ENCODE measurements around the gene ZP3. TPM values are rescaled to one million over a fixed set of nuclear protein-coding genes. Genes with fewer than 3 reads are reported as not detected.

The ZP3 gene
- total and polyA plus RNA-seq, 2 of the 8 experiments (the other 6 are each of a cell fraction or from before 2014, with no cell fraction given), result 1.5 to 2.4 TPM

GRCh38 chr7:76377186-76377918 is 47.4 kb upstream of the ZP3 start:
- no peak overlapping the region for H3K27ac ChIP-seq (ENCODE audit: low read depth, low read length)
- no peak for TF ChIP-seq GTF2F1 (IDR thresholded peaks at IDR 0.05; ENCODE audit: borderline replicate concordance, low read depth, low read length)

More at GRCh38 chr7:76377186-76377918, 47.4 kb upstream of the ZP3 start:
- Histone ChIP-seq H3K14ac (ENCODE audit: insufficient read length) (no peak overlapping the region), H2BK5ac (ENCODE audit: low read depth, low read length) (no peak overlapping the region), H3K4ac (replicated peaks; ENCODE audit: insufficient read length, low read depth, low read length) (no peak overlapping the region), H4K5ac (ENCODE audit: insufficient read length, low read depth, low read length) (no peak overlapping the region), H4K91ac (replicated peaks; ENCODE audit: insufficient read length, low read length) (no peak overlapping the region), H3K4me3 (ENCODE audit: extremely low read depth in 1 of 4, insufficient read depth in 2 of 4, low read depth in 3 of 4, low read length in 4 of 4) (no peak overlapping the region), H3K56ac (replicated peaks; ENCODE audit: insufficient read length, low read depth, low read length) (no peak overlapping the region), H3K79me1 (ENCODE audit: low read depth, low read length) (no peaks in the 10 kb centered on the region), H2BK15ac (ENCODE audit: low read length) (no peak overlapping the region), H2AFZ (ENCODE audit: low read length) (no peak overlapping the region), H3K27me3 (replicated peaks in 1 of 4; ENCODE audit: control insufficient read depth in 3 of 4, extremely low read depth in 1 of 4, insufficient read depth in 3 of 4, low read length in 3 of 4) (no peaks in the 10 kb centered on the region), H2AK5ac (ENCODE audit: low read depth, low read length) (no peak overlapping the region), H3K4me2 (ENCODE audit: insufficient read depth in 1 of 2, low read depth in 2 of 2, low read length in 2 of 2) (no peak overlapping the region), H4K20me1 (replicated peaks in 1 of 2; ENCODE audit: control insufficient read depth in 1 of 2, insufficient read depth in 2 of 2, low read length in 2 of 2) (no peaks in the 10 kb centered on the region), H3K9ac (replicated peaks in 1 of 4; ENCODE audit: extremely low read depth in 1 of 4, low read depth in 3 of 4, low read length in 3 of 4) (no peak overlapping the region), H2BK120ac (replicated peaks; ENCODE audit: low read depth, low read length) (no peak overlapping the region), H4K8ac (ENCODE audit: extremely low read depth, insufficient read depth, low read length) (no peak overlapping the region), H3K23me2 (ENCODE audit: low read depth, low read length) (no peaks in the 10 kb centered on the region; the same call in 1 of the 2 replicates), H3K36me3 (ENCODE audit: control insufficient read depth in 2 of 4, insufficient read depth in 4 of 4, low read length in 3 of 4) (no peaks in the 10 kb centered on the region), H3K4me1 (replicated peaks in 1 of 4; ENCODE audit: control insufficient read depth in 3 of 4, insufficient read depth in 4 of 4, low read length in 3 of 4) (peaks cover 0 to 3% (median 0%) of the 10 kb centered on the region in 4 experiments; a peak in 1 of 7 replicates), H3K18ac (ENCODE audit: extremely low read depth, low read length) (no peak overlapping the region), H3K9me3 (ENCODE audit: insufficient read depth in 2 of 2, low read depth in 1 of 2, low read length in 1 of 2) (no peaks in the 10 kb centered on the region), H3K23ac (ENCODE audit: insufficient read length) (no peak overlapping the region), H2BK20ac (ENCODE audit: low read length) (no peak overlapping the region), H2BK12ac (ENCODE audit: low read depth, low read length) (no peak overlapping the region), H3K79me2 (ENCODE audit: control insufficient read depth in 1 of 2, insufficient read depth in 2 of 2, low read length in 2 of 2) (no peaks in the 10 kb centered on the region)
- DNase-seq (ENCODE audit: low read depth in 1 of 2, low spot score in 2 of 2) (no peak), FAIRE-seq (no peak)
- ChIA-PET POLR2A (ENCODE audit: partially characterized antibody) (interaction anchor here (0.8 to 1.5 kb wide), 6 partner anchors 11 to 33 kb away, joined by 3 to 4 read pairs (median 3); partner anchors contain the start of gene SSC4D), CTCF (ENCODE audit: partially characterized antibody) (interaction anchor here (0.6 to 1.2 kb wide), 2 partner anchors 18 to 55 kb away, joined by 3 to 4 read pairs; no protein-coding TSS in a partner anchor)
- WGBS, 2 experiments (ENCODE audit: extremely low coverage in 1 of 2, insufficient coverage in 1 of 2, insufficient read length in 1 of 2, insufficient replicate concordance in 2 of 2, low coverage in 1 of 2, low lambda C conversion rate in 2 of 2, missing lambda C conversion rate in 1 of 2), result 88% methylated on average over 9 of the region's 9 CpGs; no CpG with 5 or more reads in 1 of the 2 experiments
